GM12874 (cell line): ENCODE results near the gene MRAS.

Experiments
- TF ChIP-seq, protein P1 (sequence below): IDR thresholded peaks from 2 replicates; pipeline ENCODE4 v1.5.1; 2011; ENCODE audit warnings: low read depth, mild to moderate bottlenecking, control low read depth, low read length, moderate library complexity; ENCODE audit not compliant: insufficient read depth

Gene MRAS

DNA sequence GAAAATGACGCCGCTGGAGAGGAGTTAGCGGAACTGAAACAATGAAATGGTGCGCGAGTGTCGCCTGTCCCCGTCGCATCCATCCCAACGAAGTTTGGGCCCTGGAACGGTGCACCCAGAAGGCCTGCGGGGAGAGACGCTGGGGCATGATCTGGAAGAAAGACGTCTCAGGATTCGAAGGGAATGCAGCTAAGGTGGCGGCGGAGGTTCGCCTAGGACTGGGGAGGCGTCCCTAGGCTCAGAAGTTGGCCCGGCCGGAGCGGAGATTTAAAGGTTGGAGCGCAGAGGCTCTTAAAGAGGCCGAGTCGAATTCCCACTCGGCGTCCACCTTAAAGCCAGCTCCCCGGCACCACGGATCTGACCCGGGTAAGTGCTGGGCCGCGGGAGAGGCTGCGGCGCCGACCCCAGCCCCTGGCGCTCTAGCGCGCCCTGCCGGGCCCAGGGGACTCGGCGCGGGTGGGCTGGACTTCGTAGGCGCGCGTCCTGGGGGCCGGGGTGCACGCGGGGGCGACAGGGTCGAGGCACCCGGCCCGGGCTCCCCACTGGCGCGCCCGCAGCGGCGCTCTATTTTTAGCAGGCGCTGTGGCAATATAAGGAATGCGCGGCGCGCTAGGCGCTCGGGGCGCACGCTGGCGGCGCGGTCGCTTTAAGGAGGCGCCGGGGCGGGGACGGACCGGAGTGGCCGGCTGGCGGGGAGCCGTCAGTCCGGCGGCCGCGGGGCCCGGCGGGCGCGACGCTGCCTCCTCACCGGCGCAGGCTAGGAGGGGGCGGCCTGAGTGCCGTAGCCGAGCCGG, at the start of gene MRAS:
Gene MRAS (plus strand): TSS at position 620 of the 794 bp plus-strand sequence. CDS start 24,305 bp downstream, outside the sequence.
- TF ChIP-seq, protein P1, sequence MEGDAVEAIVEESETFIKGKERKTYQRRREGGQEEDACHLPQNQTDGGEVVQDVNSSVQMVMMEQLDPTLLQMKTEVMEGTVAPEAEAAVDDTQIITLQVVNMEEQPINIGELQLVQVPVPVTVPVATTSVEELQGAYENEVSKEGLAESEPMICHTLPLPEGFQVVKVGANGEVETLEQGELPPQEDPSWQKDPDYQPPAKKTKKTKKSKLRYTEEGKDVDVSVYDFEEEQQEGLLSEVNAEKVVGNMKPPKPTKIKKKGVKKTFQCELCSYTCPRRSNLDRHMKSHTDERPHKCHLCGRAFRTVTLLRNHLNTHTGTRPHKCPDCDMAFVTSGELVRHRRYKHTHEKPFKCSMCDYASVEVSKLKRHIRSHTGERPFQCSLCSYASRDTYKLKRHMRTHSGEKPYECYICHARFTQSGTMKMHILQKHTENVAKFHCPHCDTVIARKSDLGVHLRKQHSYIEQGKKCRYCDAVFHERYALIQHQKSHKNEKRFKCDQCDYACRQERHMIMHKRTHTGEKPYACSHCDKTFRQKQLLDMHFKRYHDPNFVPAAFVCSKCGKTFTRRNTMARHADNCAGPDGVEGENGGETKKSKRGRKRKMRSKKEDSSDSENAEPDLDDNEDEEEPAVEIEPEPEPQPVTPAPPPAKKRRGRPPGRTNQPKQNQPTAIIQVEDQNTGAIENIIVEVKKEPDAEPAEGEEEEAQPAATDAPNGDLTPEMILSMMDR: peak; percentile 23; the same call in 1 of the 2 replicates

DNA sequence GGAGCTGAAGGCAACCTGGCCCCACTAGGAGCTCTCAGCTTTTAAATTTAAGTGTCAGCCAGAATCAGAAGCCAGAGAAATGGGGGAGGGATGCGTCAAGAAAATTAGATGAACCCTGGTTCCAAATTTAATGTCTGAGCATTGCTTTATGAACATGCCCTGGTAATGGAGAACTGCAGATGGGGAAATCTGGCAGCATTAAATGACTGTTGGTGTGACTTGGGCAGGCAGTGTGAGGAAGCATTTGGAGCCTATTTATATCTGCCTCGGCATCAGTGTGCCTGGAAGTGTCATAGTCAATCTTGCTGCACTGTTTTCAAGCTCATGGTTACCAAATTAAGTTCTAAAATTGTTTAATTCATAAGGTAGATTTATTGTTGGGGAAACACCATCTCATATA, 47.7 kb upstream of the MRAS start:
- TF ChIP-seq, protein P1: no peak

DNA sequence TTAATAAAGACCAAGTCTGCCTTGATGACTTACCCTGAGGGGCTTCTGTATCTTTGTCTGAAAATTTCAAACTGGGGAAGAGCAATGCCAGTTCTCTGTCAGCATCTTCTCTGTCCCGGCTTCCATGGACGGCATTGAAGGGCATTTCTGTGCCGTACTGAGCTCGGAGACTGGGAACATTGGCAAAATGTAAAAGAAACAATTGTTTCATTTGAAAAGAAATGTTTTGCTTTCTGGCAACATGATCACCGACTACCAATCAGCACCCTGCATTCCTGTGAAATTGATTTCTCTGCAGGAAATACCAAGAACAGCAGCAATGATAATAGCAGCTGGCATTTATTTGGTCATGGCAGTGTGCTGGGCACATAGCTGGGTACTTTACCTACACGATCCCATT, 44.9 kb upstream of the MRAS start:
- TF ChIP-seq, protein P1: no peak

DNA sequence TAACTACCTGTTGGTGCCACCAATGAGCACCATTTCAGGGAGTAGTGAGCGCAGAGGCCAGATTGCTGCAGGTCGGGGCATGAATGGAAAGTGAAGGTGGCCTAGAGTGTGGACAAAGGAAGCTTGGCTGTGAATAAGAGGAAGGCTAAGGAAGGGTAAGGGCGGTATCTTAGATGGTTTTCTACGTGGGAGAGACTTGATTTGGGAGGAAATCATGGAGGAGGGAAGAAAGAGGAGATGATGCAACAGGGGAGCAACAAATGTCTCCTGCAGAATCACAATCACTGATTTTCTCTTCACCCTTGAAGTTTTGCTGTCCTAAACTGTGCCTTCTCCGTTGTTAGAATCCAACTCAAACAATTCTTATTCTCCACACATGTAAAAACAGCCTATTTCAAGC, 40.5 kb upstream of the MRAS start:
- TF ChIP-seq, protein P1: no peak

DNA sequence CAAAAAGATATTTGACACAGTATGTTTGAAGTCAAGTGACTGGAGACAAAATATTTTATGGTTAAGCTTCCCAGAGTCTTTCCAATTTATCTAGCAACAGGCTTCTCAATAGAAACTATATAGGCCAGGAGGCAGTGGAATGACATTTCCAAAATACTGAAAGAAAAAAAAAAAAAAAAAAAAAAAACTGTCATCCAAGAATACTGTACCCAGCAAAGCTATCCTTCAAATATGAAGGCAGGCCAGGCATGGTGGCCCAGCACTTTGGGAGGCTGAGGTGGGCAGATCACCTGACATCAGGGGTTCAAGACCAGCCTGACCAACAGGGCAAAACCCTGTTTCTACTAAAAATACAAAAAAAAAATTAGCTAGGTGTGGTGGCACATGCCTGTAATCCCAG, 39.6 kb upstream of the MRAS start:
- TF ChIP-seq, protein P1: no peak

DNA sequence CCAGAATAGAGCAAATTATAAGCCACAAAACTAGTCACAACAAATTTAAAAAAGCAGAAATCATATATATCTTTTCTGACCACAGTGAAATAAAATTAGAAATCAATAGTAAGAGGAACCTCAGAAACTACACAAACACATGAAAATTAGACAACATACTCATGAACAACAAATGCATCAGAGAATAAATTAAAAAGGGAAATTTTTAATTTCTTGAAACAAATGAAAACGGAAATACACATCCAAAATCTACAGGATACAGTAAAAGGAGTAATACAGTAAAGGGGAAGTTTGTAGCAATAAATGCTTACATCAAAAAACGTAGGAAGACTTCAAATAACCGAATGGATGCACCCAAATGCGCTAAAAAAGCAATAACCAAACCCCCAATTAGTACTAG, 37.9 kb upstream of the MRAS start:
- TF ChIP-seq, protein P1: no peak

DNA sequence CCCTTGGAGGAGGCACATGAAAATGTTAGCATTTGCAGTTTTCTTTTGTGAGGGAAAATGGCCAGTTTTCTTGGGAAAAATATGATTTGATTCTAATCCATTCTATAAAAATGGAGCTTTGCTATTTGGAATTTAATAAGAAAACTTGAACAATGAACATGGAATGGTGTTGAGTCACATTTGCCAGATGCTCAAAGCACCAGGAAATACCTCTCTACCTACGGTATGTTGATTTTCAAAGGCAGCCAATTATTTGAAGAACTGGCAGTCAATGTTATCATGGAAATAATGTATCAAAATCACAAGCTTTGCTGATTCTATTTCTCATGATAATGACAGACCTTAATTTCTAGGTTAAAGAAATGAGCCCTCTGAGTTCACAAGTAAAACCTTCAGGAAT, 33.6 kb upstream of the MRAS start:
- TF ChIP-seq, protein P1: no peak
